ENCODE measurements around the gene KEL.

- TF ChIP-seq POLR2A (IDR thresholded peaks at IDR 0.05; ENCODE audit: low read depth, low read length) (no peak), CTCF (IDR thresholded peaks at IDR 0.05; ENCODE audit: extremely low read depth in 1 of 2, insufficient read depth in 1 of 2, low read depth in 1 of 2, low read length in 2 of 2) (no peak), MAX (IDR thresholded peaks at IDR 0.05; ENCODE audit: insufficient read depth, insufficient read length) (no peak)
Measured at GRCh38 chr7:142894985-142895593, 67.1 kb downstream of the KEL start.
